Mesothelial cell of epicardium (in vitro differentiated cells): ENCODE data around the gene GADD45B. TPM values are rescaled to one million over a fixed set of nuclear protein-coding genes. Genes with fewer than 3 reads are reported as not detected.

Source experiments
- DNase-seq, 2 experiments: peaks; one replicate each; pipeline ENCODE4 v3.0.0; 2021; ENCODE audit warnings: low spot score in 2 of 2; ENCODE audit not compliant: unreplicated experiment in 2 of 2
- H3K27ac Mint-ChIP-seq: 2 replicates; pipeline ENCODE4 v1.8.0; 2021; ENCODE audit warnings: mixed read lengths
- H3K27me3 Mint-ChIP-seq: 2 replicates; pipeline ENCODE4 v1.8.0; 2021; ENCODE audit warnings: low read depth, mixed read lengths
- H3K36me3 Mint-ChIP-seq: 2 replicates; pipeline ENCODE4 v1.8.0; 2021; ENCODE audit warnings: mixed read lengths
- H3K4me1 Mint-ChIP-seq: 2 replicates; pipeline ENCODE4 v1.8.0; 2021; ENCODE audit warnings: mixed read lengths
- H3K4me3 Mint-ChIP-seq: 2 replicates; pipeline ENCODE4 v1.8.0; 2021; ENCODE audit warnings: mild to moderate bottlenecking, moderate library complexity, mixed read lengths
- H3K9me3 Mint-ChIP-seq: 2 replicates; pipeline ENCODE4 v1.8.0; 2021; ENCODE audit warnings: mixed read lengths
- total RNA-seq: library from RNA; stranded (reverse); gene quantifications from 3 replicates; pipeline ENCODE4 v1.2.1, GENCODE V29; 2021
- TF ChIP-seq, protein P1 (sequence below): fragments of 200-600 bp; sonication (generic); IDR thresholded peaks from one replicate; pipeline ENCODE4 v1.5.0; 2021; ENCODE audit warnings: antibody characterized with exemption; ENCODE audit not compliant: unreplicated experiment

GADD45B gene
- total RNA-seq, 1 donor from 2014 or later, result 80.0 TPM

DNA sequence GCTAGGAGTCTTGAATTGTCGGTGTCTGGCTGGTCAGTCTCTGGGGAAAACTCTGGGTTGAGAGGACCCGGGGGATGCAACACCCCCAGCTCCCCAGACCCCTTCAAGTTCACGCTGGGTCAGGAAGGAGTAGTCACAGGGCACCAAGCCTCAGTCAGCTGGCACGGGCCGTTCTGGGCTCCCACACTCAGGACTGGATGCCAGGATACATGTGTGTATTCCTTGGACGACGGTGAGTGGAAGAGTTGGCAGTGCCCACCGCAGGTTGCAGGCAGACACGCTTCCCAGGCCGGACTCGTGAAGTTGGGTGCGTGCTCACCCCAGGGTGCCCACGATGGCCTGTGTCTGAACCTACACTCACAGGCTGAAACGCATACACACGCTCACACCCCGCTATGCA, 5.5 kb downstream of the GADD45B start:
- Mint-ChIP-seq H3K4me1 (peaks cover 18% of the 10 kb centered on the region), H3K9me3 (peaks cover 11% of the 10 kb centered on the region), H3K27ac (no peak overlapping the region), H3K27me3 (no peaks in the 10 kb centered on the region), H3K4me3 (no peak overlapping the region), H3K36me3 (peaks cover 4% of the 10 kb centered on the region)
- no peak for DNase-seq
- TF ChIP-seq, protein P1, sequence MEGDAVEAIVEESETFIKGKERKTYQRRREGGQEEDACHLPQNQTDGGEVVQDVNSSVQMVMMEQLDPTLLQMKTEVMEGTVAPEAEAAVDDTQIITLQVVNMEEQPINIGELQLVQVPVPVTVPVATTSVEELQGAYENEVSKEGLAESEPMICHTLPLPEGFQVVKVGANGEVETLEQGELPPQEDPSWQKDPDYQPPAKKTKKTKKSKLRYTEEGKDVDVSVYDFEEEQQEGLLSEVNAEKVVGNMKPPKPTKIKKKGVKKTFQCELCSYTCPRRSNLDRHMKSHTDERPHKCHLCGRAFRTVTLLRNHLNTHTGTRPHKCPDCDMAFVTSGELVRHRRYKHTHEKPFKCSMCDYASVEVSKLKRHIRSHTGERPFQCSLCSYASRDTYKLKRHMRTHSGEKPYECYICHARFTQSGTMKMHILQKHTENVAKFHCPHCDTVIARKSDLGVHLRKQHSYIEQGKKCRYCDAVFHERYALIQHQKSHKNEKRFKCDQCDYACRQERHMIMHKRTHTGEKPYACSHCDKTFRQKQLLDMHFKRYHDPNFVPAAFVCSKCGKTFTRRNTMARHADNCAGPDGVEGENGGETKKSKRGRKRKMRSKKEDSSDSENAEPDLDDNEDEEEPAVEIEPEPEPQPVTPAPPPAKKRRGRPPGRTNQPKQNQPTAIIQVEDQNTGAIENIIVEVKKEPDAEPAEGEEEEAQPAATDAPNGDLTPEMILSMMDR, result no peak

GRCh38 chr19:2482354-2483038, 6.6 kb downstream of the GADD45B start:
- peaks cover 4% of the 10 kb centered on the region for H3K36me3 Mint-ChIP-seq
- no peak overlapping the region for H3K4me3 Mint-ChIP-seq
- peaks cover 11% of the 10 kb centered on the region for H3K4me1 Mint-ChIP-seq
- peaks cover 11% of the 10 kb centered on the region for H3K9me3 Mint-ChIP-seq
- no peak overlapping the region for H3K27ac Mint-ChIP-seq
- no peak for DNase-seq
- no peaks in the 10 kb centered on the region for H3K27me3 Mint-ChIP-seq
- TF ChIP-seq, protein P1, result no peak

- H3K27ac Mint-ChIP-seq, result no peak overlapping the region
Observed at GRCh38 chr19:2483084-2483483, 7.2 kb downstream of the GADD45B start.

DNA sequence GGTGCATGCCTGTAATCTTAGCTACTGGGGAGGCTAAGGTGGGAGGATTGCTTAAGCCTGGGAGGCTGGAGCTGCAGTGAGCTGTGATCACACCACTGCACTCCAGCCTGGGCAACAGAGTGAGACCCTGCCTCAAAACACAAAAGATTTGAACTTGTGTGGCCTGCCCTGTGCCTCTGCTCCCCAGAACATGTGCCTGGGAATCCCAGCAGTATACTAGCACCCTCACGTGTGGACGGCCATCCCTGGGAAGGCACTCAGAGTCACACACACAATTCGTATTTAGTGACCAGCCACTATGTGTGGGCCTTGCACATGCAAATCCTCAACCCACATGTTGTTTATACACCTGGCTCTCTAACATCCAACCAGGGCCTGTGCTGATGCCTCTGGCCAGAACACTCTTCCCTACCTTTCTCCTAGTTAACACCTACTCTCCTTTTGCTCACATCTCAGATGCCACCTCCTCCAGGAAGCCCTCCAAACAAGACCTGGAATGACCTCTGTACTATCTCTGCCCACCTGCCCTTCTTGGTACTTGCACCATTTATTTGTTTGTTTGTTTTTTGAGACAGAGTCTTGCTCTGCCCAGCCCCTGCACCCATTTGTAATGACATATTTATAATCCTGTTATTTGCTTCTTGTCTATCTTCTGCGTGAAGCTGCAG, 7.7 kb downstream of the GADD45B start:
- no peak for DNase-seq
- TF ChIP-seq, protein P1, result no peak
- Mint-ChIP-seq H3K27ac (no peak overlapping the region), H3K27me3 (no peaks in the 10 kb centered on the region), H3K4me3 (no peak overlapping the region), H3K4me1 (peaks cover 2% of the 10 kb centered on the region), H3K36me3 (peaks cover 4% of the 10 kb centered on the region), H3K9me3 (peaks cover 11% of the 10 kb centered on the region)

More at GRCh38 chr19:2483084-2483483, 7.2 kb downstream of the GADD45B start:
- Mint-ChIP-seq H3K9me3 (peaks cover 11% of the 10 kb centered on the region), H3K4me3 (no peak overlapping the region), H3K36me3 (peaks cover 4% of the 10 kb centered on the region), H3K27me3 (no peaks in the 10 kb centered on the region), H3K4me1 (peaks cover 6% of the 10 kb centered on the region)
- DNase-seq, result no peak
- TF ChIP-seq, protein P1, result no peak

GRCh38 chr19:2484178-2484937, 8.4 kb downstream of the GADD45B start:
- Mint-ChIP-seq H3K36me3 (peaks cover 4% of the 10 kb centered on the region), H3K4me3 (no peak overlapping the region), H3K9me3 (peaks cover 11% of the 10 kb centered on the region), H3K4me1 (peaks cover 3% of the 10 kb centered on the region), H3K27me3 (no peaks in the 10 kb centered on the region), H3K27ac (peak overlapping the region; percentile 50)
- TF ChIP-seq, protein P1, result no peak
- no peak for DNase-seq
